Measurements from ENCODE around the gene IRGQ.

- TF ChIP-seq CTCF (IDR thresholded peaks at IDR 0.05) (no peak), ZFX (IDR thresholded peaks at IDR 0.05; ENCODE audit: borderline replicate concordance) (no peak)
Measured at GRCh38 chr19:43634506-43634871, 38.6 kb upstream of the IRGQ start.
